IPS DF 4.7 (cell line): ENCODE measurements around the gene KLRB1.
"Not testable (repeated sequence)": the region's sequence is repeated elsewhere in the genome, so short reads cannot be mapped to it uniquely, and the experiment has no call there.

Experiments used
- DNase-seq: peaks from one replicate; pipeline ENCODE4 v3.0.0-alpha.2; 2013; ENCODE audit warnings: low spot score; ENCODE audit errors: extremely low read depth

The KLRB1 gene

DNA sequence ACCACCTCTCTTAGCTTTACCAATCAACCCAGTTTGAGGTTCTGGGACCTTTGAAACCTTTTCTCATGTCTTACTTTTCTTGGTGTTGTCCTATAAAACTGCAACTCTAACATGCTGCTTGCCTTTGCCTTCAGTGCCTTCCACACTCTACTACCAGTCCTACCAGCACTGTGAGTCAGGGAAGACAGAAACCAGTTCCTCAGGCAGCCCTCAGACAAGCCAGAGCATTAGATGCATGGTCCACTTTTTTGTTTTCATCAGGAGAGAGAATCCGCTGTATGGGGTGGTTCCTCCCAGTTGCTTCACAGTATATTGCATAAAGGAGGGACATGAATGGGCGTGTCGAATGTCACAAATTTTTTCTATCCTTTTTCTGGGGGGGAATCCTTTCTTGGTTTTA is 17.3 kb upstream of the KLRB1 start:
- DNase-seq: no peak

- DNase-seq: no peak
Observed at GRCh38 chr12:9619411-9620179, 11.9 kb upstream of the KLRB1 start.

DNA sequence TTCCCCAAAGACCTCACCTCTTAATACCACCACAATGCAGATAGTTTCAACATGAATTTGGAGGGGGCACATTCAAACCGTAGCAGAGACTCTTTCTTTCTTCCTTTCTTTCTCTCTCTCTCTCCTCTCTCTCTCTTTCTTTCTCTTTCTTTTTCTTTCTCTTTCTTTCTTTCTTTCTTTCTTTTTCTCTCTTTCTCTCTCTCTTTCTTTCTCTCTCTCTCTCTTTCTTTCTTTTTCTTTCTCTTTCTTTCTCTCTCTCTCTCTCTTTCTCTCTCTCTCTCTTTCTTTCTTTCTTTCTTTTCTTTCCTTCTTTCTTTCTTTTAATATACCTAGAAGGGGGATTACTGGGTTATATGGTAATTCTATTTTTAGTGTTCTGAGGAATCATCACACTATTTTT is 11.2 kb upstream of the KLRB1 start:
- not testable (repeated sequence) for DNase-seq

DNA sequence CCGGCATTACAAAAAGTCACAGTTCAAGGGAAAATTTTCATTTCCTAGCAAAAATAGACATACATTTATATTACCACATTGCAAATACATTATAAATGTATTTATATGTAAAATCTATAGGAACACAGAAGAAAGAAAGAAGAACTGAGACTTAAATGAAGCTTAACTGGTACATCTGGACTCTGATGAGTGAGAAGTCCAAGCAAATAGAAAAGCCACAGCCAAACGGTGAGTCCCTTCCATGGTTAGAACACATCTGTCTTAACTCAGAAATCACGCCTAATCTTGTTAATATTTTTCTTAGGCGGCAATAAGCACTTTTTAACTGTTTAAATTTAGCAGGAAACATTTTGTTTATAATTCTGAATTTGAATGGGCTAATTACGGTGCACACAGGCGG is 9.4 kb upstream of the KLRB1 start:
- DNase-seq: no peak

DNA sequence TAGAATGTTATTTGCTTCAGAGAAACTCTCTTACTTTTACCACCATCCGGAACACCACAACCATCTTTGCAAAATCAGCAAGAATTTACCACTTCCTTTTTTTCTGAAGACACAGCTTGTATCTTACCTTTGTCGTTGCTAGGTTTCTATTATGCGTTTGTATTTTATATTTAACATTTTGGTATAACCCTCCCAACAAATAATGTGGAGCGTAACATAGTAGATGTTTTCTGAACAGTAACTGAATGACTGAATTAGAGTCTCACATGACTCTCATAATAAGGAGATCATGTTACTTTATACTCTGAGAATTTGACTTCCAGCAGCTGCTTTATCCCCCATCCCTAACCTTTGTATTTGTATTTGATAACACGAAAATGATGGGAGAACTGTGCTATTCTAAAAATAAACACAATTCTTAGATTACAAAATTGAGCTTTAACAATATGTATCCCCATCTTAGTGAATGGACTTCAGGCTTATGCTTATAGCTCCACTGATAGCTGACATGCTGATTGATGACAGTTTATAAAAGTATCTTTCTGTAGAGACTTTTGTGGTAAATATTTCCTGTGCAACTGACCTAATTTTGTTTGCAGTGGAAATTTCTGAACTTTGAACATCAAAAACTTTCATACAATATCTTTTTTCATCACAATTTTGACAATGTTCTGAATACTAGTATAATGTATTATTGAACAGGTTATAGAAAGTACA is 7.9 kb upstream of the KLRB1 start:
- no peak for DNase-seq

GRCh38 chr12:9610606-9611005 is 2.9 kb upstream of the KLRB1 start:
- DNase-seq: not testable (repeated sequence)

DNA sequence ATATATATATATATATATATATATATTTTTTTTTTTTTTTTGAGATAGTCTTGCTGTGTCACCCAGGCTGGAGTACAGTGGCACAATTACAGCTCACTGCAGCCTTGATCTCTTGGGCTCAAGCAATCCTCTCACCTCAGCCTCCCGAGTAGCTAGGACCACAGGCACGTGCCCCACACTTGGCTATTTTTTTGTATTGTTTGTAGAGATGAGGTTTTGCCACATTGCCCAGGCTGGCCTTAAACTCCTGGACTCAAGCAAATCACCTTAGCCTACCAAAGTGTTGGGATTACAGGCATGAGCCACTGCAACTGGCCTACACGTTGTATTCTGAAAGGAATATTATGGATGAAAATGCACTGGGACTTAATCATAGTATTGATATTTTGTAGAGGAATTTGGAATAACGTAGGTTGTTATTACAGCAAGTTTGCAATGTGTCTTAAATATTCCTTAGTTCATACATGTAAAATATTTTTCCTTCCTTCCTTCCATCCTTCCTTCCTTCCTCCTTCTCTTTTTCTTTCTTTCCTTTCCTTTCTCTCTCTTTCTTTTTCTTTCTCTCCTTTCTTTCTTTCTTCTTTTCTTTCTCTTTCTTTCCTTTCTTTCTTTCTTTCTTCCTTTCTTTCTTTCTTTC is 862 bp downstream of the KLRB1 start:
- DNase-seq: no peak

DNA sequence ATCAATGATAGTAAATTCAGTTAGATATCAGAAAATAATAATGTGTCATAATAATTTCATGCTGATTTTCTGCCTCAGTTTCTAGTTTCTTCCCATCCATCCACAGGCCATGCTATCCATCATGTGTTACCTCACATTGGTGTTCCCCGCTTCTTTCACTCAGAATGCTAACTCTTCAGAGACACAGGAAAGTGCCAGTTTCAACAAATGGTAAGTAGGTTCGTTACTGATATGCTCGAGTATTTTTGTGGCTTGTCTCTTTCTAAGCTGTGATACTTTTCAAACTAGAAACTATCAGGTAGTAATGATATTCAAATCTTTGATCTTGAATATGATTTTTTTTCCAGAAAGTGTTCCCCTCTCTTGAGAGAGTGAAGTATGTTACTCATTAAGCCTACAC is 1.5 kb downstream of the KLRB1 start:
- DNase-seq: no peak

GRCh38 chr12:9605483-9605882 is 2.2 kb downstream of the KLRB1 start:
- DNase-seq: no peak

DNA sequence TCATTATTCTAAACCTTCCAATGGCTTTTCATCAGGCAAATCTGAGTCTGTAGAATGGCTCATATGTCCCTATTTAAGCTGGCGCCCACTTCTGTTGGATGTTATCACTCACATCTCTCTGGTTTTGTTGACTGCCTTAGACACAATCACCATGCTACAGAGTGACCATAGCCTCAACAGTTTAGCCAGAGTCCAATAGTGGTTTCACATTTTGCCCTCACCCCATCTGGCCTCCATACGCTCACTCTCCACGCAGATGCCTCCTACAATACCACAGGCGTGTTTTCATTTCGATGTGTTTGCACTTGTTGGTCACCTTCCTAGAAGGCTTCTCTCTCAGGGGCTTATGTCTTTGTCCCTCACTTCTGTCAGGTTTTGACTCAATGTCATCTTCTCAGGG is 3.4 kb downstream of the KLRB1 start:
- no peak for DNase-seq

- DNase-seq: not testable (repeated sequence)
Observed at GRCh38 chr12:9600426-9600825, 7.3 kb downstream of the KLRB1 start.

DNA sequence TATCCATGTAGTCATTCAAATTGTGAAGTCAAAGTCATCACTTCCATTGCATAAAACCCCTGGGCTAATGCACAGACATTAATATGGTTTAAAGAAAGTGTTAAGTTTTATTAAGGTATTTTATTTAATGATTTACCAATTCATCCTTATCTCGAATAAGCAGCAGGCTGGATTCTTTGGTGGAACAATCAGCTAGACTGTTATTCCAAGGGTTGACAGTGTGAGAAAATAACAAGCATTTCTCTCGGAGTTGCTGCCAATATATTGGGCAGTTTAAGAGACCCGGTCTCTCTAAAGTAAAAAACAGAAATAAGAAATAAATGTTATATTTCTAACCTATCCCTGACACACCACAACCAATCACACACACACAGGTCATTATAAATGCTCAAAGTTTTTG is 9.4 kb downstream of the KLRB1 start:
- no peak for DNase-seq

GRCh38 chr12:9597365-9597764 is 10.4 kb downstream of the KLRB1 start:
- no peak for DNase-seq

DNA sequence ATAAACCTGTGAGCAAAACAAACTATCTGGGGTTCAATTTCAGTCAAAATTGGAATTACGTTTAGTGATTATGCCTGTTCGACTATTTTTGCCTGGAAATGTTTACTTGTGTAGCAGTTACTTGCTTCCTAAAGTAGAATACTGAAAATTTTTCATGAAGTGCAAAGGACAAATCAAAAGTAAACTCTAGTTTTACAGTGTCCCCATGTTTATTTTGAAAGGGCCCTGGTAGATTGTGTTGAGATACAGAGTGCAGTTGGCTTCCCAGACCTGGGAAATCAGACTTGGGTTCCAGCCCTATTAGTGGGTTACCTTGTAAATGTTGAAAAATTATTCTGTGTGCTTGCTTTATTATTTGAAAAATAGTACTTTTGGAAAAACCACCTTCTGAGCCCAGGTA is 17.3 kb downstream of the KLRB1 start:
- DNase-seq: no peak

GRCh38 chr12:9588749-9589148 is 19.0 kb downstream of the KLRB1 start:
- no peak for DNase-seq

GRCh38 chr12:9587987-9588600 is 19.6 kb downstream of the KLRB1 start:
- no peak for DNase-seq

DNA sequence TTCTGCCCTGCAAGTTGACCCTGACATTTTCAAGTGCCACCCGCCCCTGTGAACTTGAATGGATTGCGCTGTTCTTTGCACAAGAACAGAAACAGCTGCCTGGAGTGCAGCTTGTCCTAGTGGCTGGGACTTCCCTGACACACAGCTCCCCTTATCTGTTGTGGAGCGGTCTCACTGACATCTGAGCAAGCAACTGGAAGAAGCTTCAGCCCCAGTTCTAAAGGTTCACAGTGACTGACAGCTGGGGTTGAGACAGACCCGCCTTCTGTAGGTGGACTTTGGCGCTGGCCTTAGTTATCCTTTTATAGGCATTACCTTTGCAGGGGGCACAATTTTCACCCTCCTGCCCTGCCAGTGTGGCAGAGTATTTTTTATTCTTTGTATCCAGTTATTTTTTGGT is 30.0 kb downstream of the KLRB1 start:
- DNase-seq: not testable (repeated sequence)

- DNase-seq: not testable (repeated sequence)
Observed at GRCh38 chr12:9567151-9567550, 40.6 kb downstream of the KLRB1 start.

GRCh38 chr12:9566113-9566512 is 41.6 kb downstream of the KLRB1 start:
- DNase-seq: not testable (repeated sequence)

GRCh38 chr12:9564418-9564817 is 43.3 kb downstream of the KLRB1 start:
- not testable (repeated sequence) for DNase-seq

GRCh38 chr12:9562841-9563453 is 44.8 kb downstream of the KLRB1 start:
- DNase-seq: not testable (repeated sequence)

GRCh38 chr12:9545489-9545888 is 62.2 kb downstream of the KLRB1 start:
- not testable (repeated sequence) for DNase-seq
